ENCODE results near the gene ZC3H13. TPM values are rescaled to one million over a fixed set of nuclear protein-coding genes. Genes with fewer than 3 reads are reported as not detected.

The ZC3H13 gene
- total and polyA plus RNA-seq, 2 of the 8 experiments (the other 6 are each of a cell fraction or from before 2014, with no cell fraction given): 5.1 to 57.8 TPM

GRCh38 chr13:46031581-46032263 lies 20.8 kb downstream of the ZC3H13 start:
- H3K27me3 ChIP-seq (replicated peaks in 1 of 4; ENCODE audit: control insufficient read depth in 3 of 4, extremely low read depth in 1 of 4, insufficient read depth in 3 of 4, low read length in 3 of 4): no peaks in the 10 kb centered on the region

More at GRCh38 chr13:46031581-46032263, 20.8 kb downstream of the ZC3H13 start:
- Histone ChIP-seq H4K8ac (ENCODE audit: extremely low read depth, insufficient read depth, low read length) (no peak overlapping the region), H3K9me3 (ENCODE audit: insufficient read depth in 2 of 2, low read depth in 1 of 2, low read length in 1 of 2) (no peaks in the 10 kb centered on the region), H3K18ac (ENCODE audit: extremely low read depth, low read length) (no peak overlapping the region), H2BK15ac (ENCODE audit: low read length) (no peak overlapping the region), H3K27ac (ENCODE audit: low read depth, low read length) (no peak overlapping the region), H3K4me1 (replicated peaks in 1 of 4; ENCODE audit: control insufficient read depth in 3 of 4, insufficient read depth in 4 of 4, low read length in 3 of 4) (no peaks in the 10 kb centered on the region), H2AK5ac (ENCODE audit: low read depth, low read length) (no peak overlapping the region), H3K56ac (replicated peaks; ENCODE audit: insufficient read length, low read depth, low read length) (no peak overlapping the region), H3K79me1 (ENCODE audit: low read depth, low read length) (peaks cover 4% of the 10 kb centered on the region; the same call in 1 of the 2 replicates), H3K14ac (ENCODE audit: insufficient read length) (no peak overlapping the region), H3K36me3 (ENCODE audit: control insufficient read depth in 2 of 4, insufficient read depth in 4 of 4, low read length in 3 of 4) (peaks cover 0 to 9% (median 2%) of the 10 kb centered on the region in 4 experiments; a peak in 3 of 8 replicates), H2BK12ac (ENCODE audit: low read depth, low read length) (no peak overlapping the region), H4K91ac (replicated peaks; ENCODE audit: insufficient read length, low read length) (no peak overlapping the region), H4K5ac (ENCODE audit: insufficient read length, low read depth, low read length) (no peak overlapping the region), H3K4me2 (ENCODE audit: insufficient read depth in 1 of 2, low read depth in 2 of 2, low read length in 2 of 2) (no peak overlapping the region), H2BK120ac (replicated peaks; ENCODE audit: low read depth, low read length) (no peak overlapping the region), H2BK20ac (ENCODE audit: low read length) (no peak overlapping the region), H3K9ac (replicated peaks in 1 of 4; ENCODE audit: extremely low read depth in 1 of 4, low read depth in 3 of 4, low read length in 3 of 4) (no peak overlapping the region), H2AFZ (ENCODE audit: low read length) (no peak overlapping the region), H3K79me2 (ENCODE audit: control insufficient read depth in 1 of 2, insufficient read depth in 2 of 2, low read length in 2 of 2) (peaks cover 0 to 70% of the 10 kb centered on the region in 2 experiments; a peak in 2 of 4 replicates), H2BK5ac (ENCODE audit: low read depth, low read length) (no peak overlapping the region), H3K23ac (ENCODE audit: insufficient read length) (no peak overlapping the region), H3K23me2 (ENCODE audit: low read depth, low read length) (no peaks in the 10 kb centered on the region), H4K20me1 (replicated peaks in 1 of 2; ENCODE audit: control insufficient read depth in 1 of 2, insufficient read depth in 2 of 2, low read length in 2 of 2) (peaks cover 2 to 3% of the 10 kb centered on the region in 2 experiments), H3K4ac (replicated peaks; ENCODE audit: insufficient read length, low read depth, low read length) (no peak overlapping the region), H3K4me3 (ENCODE audit: extremely low read depth in 1 of 4, insufficient read depth in 2 of 4, low read depth in 3 of 4, low read length in 4 of 4) (no peak overlapping the region)
- DNase-seq (ENCODE audit: low read depth in 1 of 2, low spot score in 2 of 2): no peak
- no peak for TF ChIP-seq EP300 (IDR thresholded peaks at IDR 0.05; ENCODE audit: borderline replicate concordance in 1 of 2, low read depth in 2 of 2, low read length in 2 of 2)
- TF ChIP-seq CTBP2 (IDR thresholded peaks at IDR 0.05; ENCODE audit: borderline replicate concordance, insufficient read depth, insufficient read length, low read length): no peak
- TF ChIP-seq, protein P1, sequence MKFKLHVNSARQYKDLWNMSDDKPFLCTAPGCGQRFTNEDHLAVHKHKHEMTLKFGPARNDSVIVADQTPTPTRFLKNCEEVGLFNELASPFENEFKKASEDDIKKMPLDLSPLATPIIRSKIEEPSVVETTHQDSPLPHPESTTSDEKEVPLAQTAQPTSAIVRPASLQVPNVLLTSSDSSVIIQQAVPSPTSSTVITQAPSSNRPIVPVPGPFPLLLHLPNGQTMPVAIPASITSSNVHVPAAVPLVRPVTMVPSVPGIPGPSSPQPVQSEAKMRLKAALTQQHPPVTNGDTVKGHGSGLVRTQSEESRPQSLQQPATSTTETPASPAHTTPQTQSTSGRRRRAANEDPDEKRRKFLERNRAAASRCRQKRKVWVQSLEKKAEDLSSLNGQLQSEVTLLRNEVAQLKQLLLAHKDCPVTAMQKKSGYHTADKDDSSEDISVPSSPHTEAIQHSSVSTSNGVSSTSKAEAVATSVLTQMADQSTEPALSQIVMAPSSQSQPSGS (IDR thresholded peaks at IDR 0.05; ENCODE audit: low read length): no peak
- TF ChIP-seq HDAC2 (IDR thresholded peaks at IDR 0.05; ENCODE audit: borderline replicate concordance in 1 of 2, low read depth in 2 of 2, low read length in 2 of 2): no peak
- TF ChIP-seq NANOG (IDR thresholded peaks at IDR 0.05; ENCODE audit: insufficient read depth, low read depth, low read length, poor library complexity, severe bottlenecking): no peak
- no peak for TF ChIP-seq POLR2A (IDR thresholded peaks at IDR 0.05; ENCODE audit: control extremely low read depth in 1 of 2, low read depth in 2 of 2, low read length in 2 of 2)
- no peak for FAIRE-seq
- POLR2A ChIA-PET (ENCODE audit: partially characterized antibody): no interaction called here
- CTCF ChIA-PET (ENCODE audit: partially characterized antibody): interaction anchor here (0.8 kb wide), 1 partner anchor 224 kb away, joined by 3 read pairs; no protein-coding TSS in a partner anchor
- 90% methylated on average over 4 of the region's 4 CpGs; no CpG with 5 or more reads in 1 of the 2 experiments for whole genome bisulfite sequencing, 2 experiments (ENCODE audit: extremely low coverage in 1 of 2, insufficient coverage in 1 of 2, insufficient read length in 1 of 2, insufficient replicate concordance in 2 of 2, low coverage in 1 of 2, low lambda C conversion rate in 2 of 2, missing lambda C conversion rate in 1 of 2)

Measured in H1 (cell line).